ENCODE measurements around the gene MIB1.

DNA sequence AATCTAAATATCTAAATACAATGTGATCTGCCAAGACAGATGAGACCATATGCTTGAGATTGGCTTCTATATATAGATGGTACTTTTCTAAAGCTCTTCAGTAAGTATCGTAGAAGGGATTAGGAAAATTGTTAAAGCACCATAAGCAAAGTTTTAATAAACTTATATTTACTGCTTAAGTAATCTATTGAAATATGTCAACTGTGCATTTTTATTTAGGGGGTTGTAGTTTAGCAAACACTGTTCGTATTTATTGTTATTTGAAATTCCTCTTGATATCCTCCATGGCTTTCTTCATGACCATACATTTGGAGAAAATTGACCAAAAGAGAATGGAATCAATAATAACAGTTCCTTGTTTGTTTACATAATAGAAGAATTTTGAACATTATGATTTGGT is 102.7 kb downstream of the MIB1 start:
- no peak for TF ChIP-seq CREM (IDR thresholded peaks at IDR 0.05; ENCODE audit: low read depth)
- no peak for TF ChIP-seq POLR2A (conservative IDR thresholded peaks at IDR 0.05)
- no peak for TF ChIP-seq HDAC6 (IDR thresholded peaks at IDR 0.05; ENCODE audit: low read depth, low read length)
- no peak for TF ChIP-seq KLF1 (tag; IDR thresholded peaks at IDR 0.05)
- no peak for TF ChIP-seq STAG1 (CRISPR knock-in tag; IDR thresholded peaks at IDR 0.05; ENCODE audit: borderline replicate concordance)
- TF ChIP-seq PCBP2 (IDR thresholded peaks at IDR 0.05; ENCODE audit: low read depth, low read length, poor library complexity, severe bottlenecking) = no peak
- TF ChIP-seq MIER1 (IDR thresholded peaks at IDR 0.05; ENCODE audit: low read depth) = no peak
- no peak for TF ChIP-seq KLF6 (CRISPR knock-in tag; IDR thresholded peaks at IDR 0.05; ENCODE audit: borderline replicate concordance)
- TF ChIP-seq, protein P1, sequence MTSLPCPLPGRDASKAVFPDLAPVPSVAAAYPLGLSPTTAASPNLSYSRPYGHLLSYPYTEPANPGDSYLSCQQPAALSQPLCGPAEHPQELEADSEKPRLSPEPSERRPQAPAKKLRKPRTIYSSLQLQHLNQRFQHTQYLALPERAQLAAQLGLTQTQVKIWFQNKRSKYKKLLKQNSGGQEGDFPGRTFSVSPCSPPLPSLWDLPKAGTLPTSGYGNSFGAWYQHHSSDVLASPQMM (CRISPR knock-in tag; IDR thresholded peaks at IDR 0.05) = no peak
- TF ChIP-seq, protein P2, sequence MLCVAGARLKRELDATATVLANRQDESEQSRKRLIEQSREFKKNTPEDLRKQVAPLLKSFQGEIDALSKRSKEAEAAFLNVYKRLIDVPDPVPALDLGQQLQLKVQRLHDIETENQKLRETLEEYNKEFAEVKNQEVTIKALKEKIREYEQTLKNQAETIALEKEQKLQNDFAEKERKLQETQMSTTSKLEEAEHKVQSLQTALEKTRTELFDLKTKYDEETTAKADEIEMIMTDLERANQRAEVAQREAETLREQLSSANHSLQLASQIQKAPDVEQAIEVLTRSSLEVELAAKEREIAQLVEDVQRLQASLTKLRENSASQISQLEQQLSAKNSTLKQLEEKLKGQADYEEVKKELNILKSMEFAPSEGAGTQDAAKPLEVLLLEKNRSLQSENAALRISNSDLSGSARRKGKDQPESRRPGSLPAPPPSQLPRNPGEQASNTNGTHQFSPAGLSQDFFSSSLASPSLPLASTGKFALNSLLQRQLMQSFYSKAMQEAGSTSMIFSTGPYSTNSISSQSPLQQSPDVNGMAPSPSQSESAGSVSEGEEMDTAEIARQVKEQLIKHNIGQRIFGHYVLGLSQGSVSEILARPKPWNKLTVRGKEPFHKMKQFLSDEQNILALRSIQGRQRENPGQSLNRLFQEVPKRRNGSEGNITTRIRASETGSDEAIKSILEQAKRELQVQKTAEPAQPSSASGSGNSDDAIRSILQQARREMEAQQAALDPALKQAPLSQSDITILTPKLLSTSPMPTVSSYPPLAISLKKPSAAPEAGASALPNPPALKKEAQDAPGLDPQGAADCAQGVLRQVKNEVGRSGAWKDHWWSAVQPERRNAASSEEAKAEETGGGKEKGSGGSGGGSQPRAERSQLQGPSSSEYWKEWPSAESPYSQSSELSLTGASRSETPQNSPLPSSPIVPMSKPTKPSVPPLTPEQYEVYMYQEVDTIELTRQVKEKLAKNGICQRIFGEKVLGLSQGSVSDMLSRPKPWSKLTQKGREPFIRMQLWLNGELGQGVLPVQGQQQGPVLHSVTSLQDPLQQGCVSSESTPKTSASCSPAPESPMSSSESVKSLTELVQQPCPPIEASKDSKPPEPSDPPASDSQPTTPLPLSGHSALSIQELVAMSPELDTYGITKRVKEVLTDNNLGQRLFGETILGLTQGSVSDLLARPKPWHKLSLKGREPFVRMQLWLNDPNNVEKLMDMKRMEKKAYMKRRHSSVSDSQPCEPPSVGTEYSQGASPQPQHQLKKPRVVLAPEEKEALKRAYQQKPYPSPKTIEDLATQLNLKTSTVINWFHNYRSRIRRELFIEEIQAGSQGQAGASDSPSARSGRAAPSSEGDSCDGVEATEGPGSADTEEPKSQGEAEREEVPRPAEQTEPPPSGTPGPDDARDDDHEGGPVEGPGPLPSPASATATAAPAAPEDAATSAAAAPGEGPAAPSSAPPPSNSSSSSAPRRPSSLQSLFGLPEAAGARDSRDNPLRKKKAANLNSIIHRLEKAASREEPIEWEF (CRISPR knock-in tag; IDR thresholded peaks at IDR 0.05) = no peak
- no peak for TF ChIP-seq SREBF2 (CRISPR knock-in tag; IDR thresholded peaks at IDR 0.05)
- TF ChIP-seq, protein P3, sequence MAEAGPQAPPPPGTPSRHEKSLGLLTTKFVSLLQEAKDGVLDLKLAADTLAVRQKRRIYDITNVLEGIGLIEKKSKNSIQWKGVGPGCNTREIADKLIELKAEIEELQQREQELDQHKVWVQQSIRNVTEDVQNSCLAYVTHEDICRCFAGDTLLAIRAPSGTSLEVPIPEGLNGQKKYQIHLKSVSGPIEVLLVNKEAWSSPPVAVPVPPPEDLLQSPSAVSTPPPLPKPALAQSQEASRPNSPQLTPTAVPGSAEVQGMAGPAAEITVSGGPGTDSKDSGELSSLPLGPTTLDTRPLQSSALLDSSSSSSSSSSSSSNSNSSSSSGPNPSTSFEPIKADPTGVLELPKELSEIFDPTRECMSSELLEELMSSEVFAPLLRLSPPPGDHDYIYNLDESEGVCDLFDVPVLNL (CRISPR knock-in tag; IDR thresholded peaks at IDR 0.05; ENCODE audit: low read depth) = no peak
